Ureter (tissue), 1 donor: Measurements from ENCODE around the gene VDAC1. TPM values are rescaled to one million over a fixed set of nuclear protein-coding genes. Genes with fewer than 3 reads are reported as not detected.
"Not testable (repeated sequence)": the region's sequence is repeated elsewhere in the genome, so short reads cannot be mapped to it uniquely, and the experiment has no call there.

Experiments
- DNase-seq: peaks from one replicate; pipeline ENCODE4 v3.0.0-alpha.2; 2020; ENCODE audit warnings: low spot score
- total RNA-seq: library from RNA; stranded (reverse); gene quantifications from one replicate; pipeline ENCODE4 v1.2.4, GENCODE V29; 2023
- donor health status: DM: yes; HTN: yes; CAD: no.

The VDAC1 gene
- total RNA-seq, 1 donor from 2014 or later, result 167 TPM

- no peak for DNase-seq
Measured at GRCh38 chr5:133942614-133943474, 61.9 kb downstream of the VDAC1 start.

GRCh38 chr5:133941456-133942196, 63.1 kb downstream of the VDAC1 start:
- no peak for DNase-seq

GRCh38 chr5:133939668-133940067, 65.1 kb downstream of the VDAC1 start:
- no peak for DNase-seq

- DNase-seq, result no peak
Measured at GRCh38 chr5:133938929-133939328, 65.8 kb downstream of the VDAC1 start.

GRCh38 chr5:133938039-133938821, 66.5 kb downstream of the VDAC1 start:
- no peak for DNase-seq

DNA sequence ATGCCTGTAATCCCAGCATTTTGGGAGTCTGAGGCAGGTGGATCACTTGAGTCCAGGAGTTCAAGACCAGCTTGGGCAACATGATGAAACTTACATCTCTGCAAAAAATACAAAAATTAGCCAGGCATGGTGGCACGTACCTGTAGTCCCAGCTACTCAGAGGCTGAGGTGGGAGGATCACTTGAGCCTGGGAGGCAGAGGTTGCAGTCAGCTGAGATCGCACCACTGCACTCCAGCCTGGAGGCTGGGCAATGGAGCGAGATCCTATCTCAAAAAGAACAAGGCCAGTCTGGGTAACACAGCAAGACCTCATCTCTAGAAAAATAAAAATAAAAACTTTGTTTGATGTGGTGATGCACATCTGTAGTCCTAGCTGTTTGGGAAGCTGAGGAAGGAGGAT, 67.1 kb downstream of the VDAC1 start:
- not testable (repeated sequence) for DNase-seq

GRCh38 chr5:133936651-133937015, 68.1 kb downstream of the VDAC1 start:
- no peak for DNase-seq

DNA sequence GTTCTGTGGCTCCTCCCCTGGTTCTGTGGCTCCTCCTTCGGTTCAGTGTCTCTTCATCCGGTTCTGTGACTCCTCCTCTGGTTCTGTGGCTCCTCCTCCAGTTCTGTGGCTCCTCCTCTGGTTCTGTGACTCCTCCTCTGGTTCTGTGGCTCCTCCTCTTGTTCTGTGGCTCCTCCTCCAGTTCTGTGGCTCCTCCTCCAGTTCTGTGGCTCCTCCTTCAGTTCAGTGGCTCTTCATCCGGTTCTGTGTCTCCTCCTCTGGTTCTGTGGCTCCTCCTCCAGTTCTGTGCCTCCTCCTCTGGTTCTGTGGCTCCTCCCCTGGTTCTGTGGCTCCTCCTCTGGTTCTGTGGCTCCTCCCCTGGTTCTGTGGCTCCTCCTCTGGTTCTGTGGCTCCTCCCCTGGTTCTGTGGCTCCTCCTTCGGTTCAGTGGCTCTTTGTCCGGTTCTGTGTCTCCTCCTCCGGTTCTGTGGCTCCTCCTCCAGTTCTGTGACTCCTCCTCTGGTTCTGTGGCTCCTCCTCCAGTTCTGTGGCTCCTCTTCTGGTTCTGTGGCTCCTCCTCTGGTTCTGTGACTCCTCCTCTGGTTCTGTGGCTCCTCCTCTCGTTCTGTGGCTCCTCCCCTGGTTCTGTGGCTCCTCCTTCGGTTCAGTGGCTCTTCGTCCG, 68.7 kb downstream of the VDAC1 start:
- not testable (repeated sequence) for DNase-seq

- DNase-seq, result no peak
Measured at GRCh38 chr5:133935667-133935940, 69.2 kb downstream of the VDAC1 start.

GRCh38 chr5:133934822-133935666, 69.7 kb downstream of the VDAC1 start:
- DNase-seq, result no peak

DNA sequence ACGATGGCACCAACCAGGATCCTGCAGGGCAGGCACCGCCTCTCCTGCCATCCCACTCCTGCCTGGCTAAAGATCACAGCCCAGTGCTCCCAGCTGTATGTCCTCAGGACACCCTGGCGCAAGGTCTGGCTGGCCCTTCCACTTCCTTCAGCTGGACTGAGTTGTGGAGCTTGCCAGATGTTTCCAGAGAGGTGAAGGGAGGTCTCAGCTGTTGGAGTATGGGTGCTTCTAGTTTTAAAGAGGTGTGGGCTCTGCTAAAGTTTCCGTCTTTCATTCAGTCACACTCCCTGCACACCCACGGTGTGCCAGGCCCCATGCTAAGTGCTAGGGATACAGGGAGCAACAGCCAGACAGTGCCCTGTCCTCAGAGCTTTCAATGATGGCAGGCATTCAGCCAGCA, 70.5 kb downstream of the VDAC1 start:
- no peak for DNase-seq

- no peak for DNase-seq
Measured at GRCh38 chr5:133933670-133934295, 71.0 kb downstream of the VDAC1 start.

DNA sequence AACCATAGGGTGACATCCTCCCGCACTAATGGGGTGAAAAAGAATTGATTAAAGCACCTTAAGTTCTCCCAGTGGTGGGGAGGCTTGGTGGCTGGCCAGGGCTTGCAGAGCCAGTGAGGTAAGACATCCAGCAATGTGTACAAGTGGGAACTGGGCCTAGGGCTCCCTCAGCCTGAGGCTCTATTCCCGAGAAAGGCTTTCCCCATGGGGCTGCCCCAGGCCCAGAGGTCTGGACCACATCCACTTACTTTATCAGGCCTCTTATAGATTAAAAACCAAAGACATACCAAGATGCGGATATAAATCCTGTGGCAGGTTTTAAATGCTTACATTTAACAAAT, 71.6 kb downstream of the VDAC1 start:
- no peak for DNase-seq

DNA sequence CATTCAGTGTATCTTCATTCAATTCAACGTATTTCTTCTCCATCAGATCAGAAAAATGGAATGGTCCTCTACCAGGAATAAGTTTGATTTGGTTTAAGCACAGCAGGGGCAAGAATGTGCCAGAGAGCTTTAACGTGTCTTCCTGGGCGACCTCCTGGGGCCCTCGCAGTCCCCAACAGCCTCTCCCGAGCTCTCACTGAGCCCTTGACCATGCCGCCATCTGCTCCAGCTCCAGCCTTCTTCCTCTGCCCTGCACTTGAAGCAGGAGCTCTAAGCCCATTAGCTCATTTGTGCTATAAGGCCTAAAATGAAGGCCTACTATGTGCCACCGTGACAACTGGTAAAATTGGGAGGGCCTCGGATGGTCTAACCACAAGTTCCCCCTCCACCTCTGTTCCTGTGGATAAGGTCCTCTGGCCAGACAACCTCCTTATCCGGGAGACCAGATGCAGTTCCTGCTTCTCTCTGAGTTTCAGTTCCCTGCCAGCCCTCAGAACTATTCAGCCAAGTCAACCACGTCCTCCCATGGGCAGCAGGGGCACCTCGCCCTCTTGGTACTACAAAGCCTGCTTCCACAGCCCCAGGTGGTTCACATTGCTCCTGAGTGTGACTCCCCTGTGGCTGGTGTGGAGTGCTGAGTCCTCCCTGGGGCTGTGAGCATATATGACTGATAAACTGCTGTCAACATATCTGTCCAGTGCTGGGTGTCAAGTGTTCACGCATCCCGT, 72.2 kb downstream of the VDAC1 start:
- no peak for DNase-seq

DNA sequence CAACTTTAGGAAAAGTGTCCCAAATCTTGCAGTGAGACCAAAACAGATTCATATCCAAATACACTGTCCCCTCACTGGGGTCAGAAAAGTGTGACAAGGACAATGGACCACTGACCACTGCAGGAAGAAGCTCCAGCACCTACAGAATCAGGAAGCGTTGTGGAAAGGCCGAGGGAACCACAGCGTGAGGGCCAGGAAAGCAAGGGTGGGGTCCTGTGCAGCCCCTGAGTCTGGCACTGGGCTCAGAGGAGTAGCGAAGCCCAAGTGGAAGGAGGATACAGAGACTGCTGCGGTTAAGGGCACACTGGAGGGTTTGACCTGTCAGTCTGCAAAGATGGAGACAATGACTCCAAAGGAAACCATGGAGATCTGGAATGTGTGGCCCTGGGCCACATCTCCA, 73.2 kb downstream of the VDAC1 start:
- no peak for DNase-seq

DNA sequence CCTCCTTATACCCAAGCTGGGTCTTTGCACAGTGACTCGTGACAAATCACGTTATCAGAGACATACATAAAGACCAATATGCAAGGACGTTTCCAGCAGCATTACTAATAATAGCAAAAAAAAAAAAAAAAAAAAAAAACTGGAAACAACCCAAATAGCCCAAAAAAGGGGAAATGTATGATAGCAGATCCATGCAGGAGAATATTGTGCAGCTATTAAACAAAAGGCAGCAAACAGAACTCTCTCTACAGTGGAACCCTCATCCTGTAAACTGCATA, 74.0 kb downstream of the VDAC1 start:
- no peak for DNase-seq

DNA sequence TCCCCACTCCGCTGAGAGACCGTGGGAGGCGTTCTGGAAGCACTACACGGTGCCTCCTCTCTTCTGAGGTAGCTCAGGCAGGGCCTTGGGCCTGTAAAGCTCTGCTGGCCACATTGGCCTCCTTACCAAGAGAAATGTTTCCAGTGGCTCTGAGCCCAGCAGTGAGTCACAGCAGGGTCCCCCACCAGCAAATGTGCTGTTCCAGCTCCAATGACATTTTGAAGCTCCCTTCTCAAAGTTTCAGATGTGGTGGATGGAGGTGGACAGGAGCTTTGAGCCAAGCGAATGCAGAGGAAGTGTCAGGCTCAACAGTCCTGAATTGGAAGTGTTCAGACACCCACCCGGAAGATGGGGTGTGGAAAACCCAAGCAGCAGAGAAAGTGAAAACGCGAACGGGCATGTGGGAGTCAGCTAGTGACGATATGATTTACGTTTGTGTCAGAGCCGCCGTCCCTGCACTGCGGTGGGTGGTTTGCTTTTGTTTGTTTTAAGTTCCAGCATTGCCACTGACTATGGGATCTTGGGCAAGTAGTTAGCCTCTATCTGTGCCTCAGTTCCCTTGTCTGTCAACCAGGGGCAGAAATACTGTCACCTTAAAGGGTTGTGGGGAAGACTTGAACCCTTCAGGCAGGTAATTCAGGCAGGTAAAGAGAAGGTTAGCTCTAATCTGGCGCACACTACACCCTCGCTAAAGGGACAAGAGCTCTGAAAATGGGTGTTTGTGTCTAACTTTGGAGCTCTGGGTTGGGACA, 74.5 kb downstream of the VDAC1 start:
- peak; percentile 51 for DNase-seq

DNA sequence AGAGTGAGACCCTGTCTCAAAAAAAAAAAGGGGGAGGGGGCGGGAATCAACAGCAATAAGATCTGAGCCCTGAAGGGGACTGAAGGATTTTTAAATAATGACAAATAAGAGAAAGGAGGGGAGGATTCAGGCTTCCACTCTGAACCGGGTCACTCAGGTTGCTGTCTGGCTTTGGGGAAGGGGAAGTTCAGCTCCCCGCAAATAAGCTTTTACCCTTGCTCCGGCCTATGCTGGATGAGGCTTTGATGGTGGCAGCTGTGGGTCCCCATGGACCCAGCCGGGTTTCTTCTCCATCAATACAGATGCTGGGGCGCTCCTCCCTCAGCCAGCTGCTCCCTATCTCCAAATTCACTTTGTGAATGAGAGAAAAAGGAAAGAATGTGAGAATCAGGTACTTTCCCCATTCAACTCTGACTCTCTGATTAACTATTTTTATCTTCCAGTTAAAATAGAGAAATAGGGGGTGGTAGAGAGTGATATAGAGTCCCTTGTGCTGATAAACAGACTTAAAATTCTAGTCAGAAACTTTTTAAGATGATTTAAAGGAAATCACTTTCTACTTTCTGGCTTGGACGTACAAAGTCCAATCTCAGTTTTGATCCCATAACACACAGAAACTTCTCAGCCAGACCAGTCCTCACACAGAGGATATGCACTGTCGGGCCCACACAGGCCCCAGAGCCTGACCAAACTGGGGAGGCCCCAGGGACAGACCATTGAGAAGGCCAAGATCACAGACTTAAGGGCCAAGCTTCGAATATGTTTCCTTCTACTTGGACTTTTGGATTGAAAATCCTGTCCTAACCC, 76.0 kb downstream of the VDAC1 start:
- no peak for DNase-seq
